SKM-1 (cell line): ENCODE data around the gene SGPL1.

Experiments used
- DNase-seq: peaks from one replicate; lab custom pipeline; 2025; ENCODE audit not compliant: unreplicated experiment; lab: John Stamatoyannopoulos, UW

Gene SGPL1

DNA sequence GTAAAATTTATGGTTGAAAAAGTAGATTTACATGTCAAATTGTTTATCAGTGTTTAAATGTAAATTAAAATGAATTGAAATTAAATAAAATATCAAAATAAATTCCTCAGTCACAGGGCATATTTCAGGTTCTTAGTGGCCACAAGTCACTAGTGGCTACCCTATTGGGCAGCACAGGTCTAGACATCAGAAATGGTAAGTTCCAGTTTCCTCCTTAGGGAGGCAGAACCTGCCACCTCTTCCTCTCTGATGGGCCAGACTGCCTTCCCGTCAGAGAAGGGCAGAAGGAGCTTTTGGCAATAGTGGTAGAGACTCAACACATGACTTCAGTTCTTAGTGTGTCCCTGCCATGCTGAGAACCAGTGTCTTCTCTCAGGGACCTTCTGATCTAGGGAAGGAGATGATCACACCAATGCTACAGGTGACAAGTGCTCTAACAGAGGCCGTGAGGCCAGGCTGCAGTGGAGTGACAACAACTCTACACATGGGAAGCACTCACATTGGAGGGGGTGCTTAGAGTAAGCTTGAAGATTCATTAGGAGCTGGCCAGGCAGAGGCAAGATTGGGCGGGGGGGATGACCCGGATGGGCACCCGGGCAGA, 87.0 kb downstream of the SGPL1 start:
- DNase-seq = no peak

DNA sequence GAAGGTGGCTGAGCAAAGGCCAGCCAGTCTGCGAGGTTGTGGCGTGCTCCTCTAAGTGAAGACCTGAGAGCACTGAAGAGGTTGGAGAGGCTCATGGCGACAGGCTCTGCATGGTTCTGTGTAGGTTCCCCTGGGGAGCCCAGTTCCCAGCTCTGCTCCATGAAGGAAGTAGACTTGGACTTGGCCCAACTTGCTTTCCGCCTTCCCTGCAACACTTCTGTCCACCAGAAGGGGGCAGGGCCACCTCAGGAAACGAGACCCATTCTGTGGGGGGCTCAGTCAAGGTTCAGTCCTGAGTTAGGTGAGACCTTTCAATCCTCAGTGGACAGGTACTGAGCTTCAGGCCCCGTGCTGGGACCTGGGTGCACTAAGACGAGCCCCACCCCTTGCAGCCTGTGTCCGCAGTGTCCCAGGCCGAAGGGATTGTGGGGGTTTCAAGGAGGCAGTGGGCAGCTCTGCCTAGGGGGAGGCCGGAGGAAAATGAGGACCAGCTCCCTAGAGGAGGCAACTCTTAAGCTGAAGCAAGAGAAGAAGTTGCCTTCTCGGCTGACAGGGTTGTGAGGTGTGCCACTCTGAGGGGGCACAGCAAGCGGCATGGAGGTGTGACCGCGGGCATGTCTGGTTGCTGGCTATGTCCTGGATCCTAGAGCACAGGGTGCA, 87.6 kb downstream of the SGPL1 start:
- no peak for DNase-seq

DNA sequence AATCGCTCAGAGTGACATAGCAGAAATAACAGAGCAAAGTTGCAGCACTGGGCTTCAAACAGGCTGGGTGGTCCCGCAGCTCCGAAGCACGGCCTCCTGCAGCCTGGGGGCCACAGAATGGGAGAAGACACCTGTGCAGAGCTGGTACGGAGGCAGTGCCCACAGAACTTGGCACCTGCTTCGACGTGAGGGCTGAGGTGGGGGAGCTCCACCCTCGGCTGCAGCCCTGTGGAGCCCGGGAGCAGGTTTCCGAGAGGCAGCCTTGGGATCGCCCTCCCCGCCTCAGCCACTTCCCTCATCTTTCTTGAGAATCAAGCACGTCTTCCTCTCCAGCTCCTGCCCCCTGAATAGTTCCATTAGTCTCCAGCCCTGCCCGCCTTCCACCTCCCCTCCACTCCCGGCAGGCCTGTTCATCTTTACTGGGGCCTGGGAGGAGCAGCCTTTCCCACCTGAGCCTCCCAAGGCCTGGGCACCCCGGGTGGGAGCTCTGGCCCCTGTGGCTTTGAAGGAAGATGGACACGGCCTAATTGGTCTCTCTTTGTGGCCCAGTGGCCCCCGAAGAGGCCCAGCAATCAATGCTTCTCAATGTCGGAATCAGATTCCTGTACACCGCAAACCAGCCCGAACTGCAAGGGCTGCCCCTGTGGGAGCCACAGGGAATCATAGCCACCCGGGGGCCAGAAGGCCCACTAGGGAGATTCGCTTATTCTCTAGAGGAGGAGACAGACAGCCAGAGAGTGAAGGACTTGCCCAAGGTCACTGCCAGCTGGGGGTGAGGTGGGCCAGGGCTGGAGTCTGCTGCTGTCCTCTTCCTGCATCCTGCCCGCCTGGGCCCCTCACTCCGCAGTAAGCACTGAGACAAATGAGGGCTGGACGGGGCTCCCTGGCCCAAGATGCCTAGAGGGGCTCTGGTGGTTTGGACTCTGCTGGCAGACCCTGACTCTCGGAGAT, 89.6 kb downstream of the SGPL1 start:
- DNase-seq = no peak

GRCh38 chr10:70906031-70906783, 90.5 kb downstream of the SGPL1 start:
- no peak for DNase-seq

- no peak for DNase-seq
These were observed 91.3 kb downstream of the SGPL1 start for GRCh38 chr10:70906953-70907636.

GRCh38 chr10:70907637-70908405, 92.1 kb downstream of the SGPL1 start:
- no peak for DNase-seq

- no peak for DNase-seq
These were observed 92.9 kb downstream of the SGPL1 start for GRCh38 chr10:70908406-70909296.

- no peak for DNase-seq
These were observed 93.7 kb downstream of the SGPL1 start for GRCh38 chr10:70909326-70909935.

GRCh38 chr10:70910486-70911341, 95.0 kb downstream of the SGPL1 start:
- no peak for DNase-seq

GRCh38 chr10:70911386-70911785, 95.6 kb downstream of the SGPL1 start:
- no peak for DNase-seq

DNA sequence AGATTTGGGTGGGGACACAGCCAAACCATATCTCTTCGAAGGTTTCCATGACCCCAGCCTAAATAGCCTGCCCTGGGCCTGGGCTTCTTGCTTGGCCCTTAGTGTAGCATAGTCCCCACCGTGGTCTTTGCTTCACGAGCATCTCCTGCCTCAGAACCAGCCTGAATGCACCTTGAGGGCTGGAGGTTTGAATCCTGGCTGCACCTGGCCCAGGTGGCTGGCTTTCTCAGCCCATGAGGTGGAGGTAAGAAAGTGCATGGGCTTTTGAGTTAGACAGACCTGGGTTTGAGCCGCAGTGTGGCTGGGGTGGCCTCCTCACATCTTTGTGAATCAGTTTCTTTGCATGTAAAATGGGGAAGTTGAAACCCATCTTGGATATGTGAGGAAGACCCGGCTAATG, 96.8 kb downstream of the SGPL1 start:
- no peak for DNase-seq

- DNase-seq = no peak
These were observed 97.6 kb downstream of the SGPL1 start for GRCh38 chr10:70913191-70913892.

DNA sequence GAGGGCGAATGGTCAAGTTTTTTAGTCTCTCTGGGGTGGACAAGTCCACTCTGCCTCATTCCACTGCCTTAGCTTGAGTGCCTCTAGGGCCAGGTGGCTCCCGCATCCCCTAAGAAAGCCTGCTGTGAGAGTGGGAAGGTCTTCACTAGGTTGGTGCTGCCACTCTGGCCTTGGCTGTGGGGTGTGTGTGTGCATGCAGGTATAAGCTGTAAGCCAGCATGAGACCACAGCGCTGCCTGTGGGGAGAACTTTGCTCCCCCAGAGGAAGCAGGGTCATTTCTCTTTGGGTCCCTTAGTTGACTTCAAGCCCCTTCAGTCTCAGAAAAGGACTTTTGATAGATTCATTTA, 98.1 kb downstream of the SGPL1 start:
- no peak for DNase-seq

DNA sequence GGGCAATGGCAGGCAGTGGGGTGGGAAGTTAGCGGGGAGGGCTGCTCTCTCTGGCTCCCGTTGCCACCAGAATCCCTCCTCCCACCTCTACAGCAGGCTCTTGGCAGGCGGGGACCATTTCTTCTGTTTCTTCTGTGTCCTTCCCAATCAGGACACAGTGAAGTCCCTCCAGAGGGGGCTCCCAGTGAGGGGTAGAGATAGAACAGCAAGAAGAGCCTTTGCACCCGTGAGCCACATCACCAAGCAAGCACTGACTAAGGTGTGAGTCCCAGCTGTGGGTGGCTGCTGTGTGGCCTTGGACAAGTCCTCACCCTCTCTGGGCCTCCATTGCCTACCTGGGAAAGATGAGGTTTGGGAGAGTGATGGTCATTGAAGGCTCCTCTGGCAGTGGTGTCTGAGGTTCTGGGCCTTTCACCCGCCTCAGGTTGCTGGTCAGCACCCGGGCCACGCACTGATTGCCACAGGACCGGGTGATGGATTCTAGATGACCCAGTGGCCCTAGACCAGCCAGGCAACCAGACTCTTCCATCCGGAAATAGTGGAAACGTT, 98.6 kb downstream of the SGPL1 start:
- no peak for DNase-seq

GRCh38 chr10:70915206-70915605, 99.5 kb downstream of the SGPL1 start:
- DNase-seq = no peak

DNA sequence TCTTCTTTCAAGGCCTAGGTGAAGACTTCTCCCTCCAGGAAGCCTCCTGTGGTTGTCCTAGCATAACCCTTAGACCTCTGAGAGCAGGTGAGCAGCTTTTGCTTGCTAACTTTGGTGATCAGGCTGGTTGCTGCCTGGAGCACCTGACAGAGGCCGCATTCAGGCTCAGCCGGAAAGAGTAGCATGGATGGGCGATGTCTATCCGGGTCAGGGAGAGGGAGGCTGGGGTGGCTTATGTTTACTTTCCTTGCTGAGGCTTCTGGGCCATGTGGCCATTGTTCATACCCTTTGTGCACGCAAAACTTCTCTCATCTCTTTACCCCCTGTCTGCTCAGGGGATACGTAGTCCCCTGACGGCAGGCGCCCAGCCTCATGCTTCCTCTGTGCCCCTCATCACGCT, 100.1 kb downstream of the SGPL1 start:
- no peak for DNase-seq

- no peak for DNase-seq
These were observed 100.5 kb downstream of the SGPL1 start for GRCh38 chr10:70916241-70916640.
